HG03108 (cell line): ENCODE results near the gene ZNF775.

ENCODE experiments used
- ATAC-seq: cut with Tn5 transposase; IDR thresholded peaks from one replicate; pipeline ENCODE4 v1.9.1; 2021; ENCODE audit warnings: moderate library complexity; ENCODE audit not compliant: unreplicated experiment

ZNF775 gene

DNA sequence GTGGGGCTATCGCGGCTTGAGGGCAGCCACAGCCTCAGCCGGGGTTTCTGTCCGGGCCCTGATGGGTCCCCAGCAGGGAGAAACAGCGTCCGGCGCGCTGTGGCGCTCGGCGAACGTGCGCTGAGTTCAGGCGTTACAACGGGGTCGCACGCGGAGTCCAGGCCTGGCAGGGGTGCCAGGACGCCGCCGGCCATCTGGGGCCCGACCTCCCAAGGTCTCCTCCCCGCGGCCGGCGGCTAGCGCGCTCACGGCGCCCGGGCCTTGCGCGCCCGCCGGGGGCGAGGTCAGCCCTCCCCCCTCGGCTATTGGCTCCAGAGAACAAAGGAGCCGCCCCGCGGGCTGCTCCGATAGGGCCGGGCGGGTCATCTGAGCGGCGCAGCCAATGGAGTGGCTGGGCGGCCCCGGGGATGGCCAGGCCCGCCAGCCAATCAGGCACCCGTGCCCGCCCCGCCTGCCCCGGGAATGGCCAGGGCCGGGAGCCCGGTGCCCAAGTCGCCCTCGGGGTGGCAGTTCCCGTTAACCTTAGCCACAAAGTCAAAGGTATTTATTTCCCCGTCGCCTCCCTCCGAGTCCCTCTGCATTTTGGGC lies at the start of gene ZNF775:
TSS of gene ZNF775 (plus strand) at position 478 of the 588 bp plus-strand sequence. CDS start 9,141 bp downstream, outside the sequence.
- peak; percentile 65 for ATAC-seq

GRCh38 chr7:150329331-150330120 lies 49.6 kb upstream of the ZNF775 start:
- no peak for ATAC-seq

- ATAC-seq: no peak
Observed at GRCh38 chr7:150330211-150330885, 48.8 kb upstream of the ZNF775 start.

DNA sequence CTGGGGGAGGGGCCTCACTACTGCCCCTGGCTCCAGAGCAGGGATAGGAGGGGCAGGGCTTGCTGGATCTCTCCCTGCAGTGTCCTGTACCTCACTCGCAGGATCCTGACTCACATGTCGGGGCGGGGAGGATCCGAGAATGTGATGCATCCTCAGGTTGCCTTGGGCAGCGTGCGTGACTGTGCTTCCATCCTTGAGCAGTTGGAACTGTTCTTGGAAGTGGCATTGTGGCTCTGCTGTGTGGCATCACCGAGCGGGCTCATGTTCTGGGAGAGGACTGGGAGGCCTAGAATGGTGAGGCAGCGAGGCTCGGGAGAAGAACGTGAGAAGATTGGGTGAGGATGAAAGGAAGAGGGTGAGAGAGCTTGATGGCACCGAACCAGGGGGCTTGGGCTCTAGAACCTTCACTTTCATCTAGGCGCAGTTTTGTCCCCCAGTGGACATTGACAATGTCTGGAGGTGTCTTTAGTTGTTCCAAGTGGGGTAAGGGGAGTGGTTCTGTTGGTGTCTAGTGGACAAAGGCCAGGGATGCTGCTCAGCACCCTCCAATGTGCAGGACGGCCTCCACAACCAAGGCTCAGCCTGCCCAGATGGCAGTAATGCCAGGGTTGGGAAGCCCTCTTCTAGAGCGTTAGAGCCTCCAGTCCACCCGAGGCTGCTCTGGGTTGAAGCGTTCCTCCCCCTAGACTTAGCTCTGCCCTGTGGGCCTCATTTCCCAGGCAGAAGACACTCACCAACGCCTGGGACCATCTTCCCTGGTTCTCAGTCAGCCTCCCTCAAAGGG lies 46.1 kb upstream of the ZNF775 start:
- ATAC-seq: no peak

GRCh38 chr7:150333659-150334058 lies 45.5 kb upstream of the ZNF775 start:
- ATAC-seq: no peak

DNA sequence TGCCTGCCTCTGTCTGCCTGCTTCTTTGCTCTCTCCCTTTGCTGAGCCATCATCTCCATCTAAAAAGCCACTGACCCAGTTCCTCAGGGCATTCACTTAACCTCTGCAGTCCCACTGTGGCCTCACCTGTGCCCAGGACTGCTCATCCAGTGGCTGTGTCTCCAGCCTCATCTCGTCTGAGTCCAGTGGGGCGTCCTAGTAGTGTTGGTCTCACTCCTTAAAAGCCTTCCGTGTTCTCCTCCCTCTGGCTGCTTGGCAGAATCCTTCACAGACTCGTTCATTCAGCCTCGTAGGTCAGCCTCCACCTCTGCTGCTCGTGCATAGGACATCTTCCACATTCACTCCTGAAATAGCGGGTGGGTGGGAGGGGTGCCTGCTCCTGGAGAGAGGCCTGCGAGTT lies 45.0 kb upstream of the ZNF775 start:
- ATAC-seq: no peak

- ATAC-seq: no peak
Observed at GRCh38 chr7:150335108-150335773, 43.9 kb upstream of the ZNF775 start.

DNA sequence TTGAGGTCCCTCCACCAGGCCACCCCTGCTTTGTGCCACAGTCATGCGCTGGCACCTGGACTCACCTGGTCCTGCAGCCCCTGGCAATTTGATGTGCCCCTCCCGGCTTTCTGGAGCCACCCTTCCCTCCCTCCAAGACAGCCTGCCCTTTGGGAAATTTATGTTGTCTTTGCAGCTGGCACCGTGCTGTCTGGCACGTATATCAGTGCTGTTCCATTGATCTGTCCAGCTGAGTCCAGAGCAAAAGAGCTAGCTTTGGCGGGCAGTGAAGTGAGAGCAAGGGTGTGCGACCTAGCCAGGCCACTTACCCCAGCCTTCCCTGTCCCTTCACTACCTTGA lies 43.4 kb upstream of the ZNF775 start:
- no peak for ATAC-seq

DNA sequence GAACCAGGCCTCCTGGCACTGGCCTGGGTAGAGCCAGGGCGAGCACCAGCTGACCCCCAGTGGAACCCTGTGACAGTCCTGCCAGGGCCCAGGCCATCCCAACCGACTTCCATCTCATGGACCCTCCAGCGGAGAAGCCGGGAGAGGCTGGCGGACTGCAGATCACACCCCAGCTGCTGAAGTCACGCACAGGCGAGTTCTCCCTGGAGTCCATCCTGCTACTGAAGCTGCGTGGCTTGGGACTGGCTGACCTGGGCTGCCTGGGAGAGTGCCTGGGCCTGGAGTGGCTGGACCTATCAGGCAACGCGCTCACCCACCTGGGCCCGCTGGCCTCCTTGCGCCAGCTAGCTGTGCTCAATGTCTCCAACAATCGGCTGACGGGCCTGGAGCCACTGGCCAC lies 42.4 kb upstream of the ZNF775 start:
- no peak for ATAC-seq

- no peak for ATAC-seq
Observed at GRCh38 chr7:150337179-150337578, 42.0 kb upstream of the ZNF775 start.

GRCh38 chr7:150337659-150338081 lies 41.5 kb upstream of the ZNF775 start:
- ATAC-seq: no peak

DNA sequence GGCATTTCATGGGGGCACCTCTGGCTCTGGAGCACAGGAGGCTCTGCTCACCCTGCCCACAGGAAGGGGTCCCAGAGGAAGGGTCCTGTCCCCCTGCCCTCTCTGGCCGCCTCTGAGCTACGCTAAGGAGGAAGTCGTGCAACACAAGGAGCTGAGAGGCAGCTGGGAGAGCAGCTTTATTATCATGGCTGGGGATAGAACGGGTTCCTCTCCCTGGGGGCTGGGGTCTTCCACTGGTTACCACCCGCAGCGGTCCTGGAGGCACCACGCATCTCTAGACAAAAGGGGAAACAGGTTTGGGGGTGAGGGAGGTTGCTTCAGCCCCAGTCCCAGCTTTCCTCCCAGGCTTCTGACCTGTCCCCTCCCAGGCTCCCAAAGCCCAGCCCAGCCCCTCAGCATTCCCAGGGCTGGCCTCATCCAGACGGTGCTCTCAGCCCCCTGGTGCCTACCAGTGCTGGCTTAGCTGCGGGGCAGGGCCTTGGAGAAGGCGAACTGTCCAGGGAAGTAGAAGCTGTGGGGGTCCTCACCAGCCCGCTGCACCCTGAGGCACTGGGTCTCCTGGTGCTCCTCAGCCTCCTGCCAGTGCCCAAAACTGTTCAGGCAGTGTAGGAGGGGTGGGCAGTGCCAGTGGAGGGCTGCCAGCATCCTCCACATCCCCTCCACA lies 40.8 kb upstream of the ZNF775 start:
- no peak for ATAC-seq

GRCh38 chr7:150339409-150339809 lies 39.7 kb upstream of the ZNF775 start:
- ATAC-seq: no peak

DNA sequence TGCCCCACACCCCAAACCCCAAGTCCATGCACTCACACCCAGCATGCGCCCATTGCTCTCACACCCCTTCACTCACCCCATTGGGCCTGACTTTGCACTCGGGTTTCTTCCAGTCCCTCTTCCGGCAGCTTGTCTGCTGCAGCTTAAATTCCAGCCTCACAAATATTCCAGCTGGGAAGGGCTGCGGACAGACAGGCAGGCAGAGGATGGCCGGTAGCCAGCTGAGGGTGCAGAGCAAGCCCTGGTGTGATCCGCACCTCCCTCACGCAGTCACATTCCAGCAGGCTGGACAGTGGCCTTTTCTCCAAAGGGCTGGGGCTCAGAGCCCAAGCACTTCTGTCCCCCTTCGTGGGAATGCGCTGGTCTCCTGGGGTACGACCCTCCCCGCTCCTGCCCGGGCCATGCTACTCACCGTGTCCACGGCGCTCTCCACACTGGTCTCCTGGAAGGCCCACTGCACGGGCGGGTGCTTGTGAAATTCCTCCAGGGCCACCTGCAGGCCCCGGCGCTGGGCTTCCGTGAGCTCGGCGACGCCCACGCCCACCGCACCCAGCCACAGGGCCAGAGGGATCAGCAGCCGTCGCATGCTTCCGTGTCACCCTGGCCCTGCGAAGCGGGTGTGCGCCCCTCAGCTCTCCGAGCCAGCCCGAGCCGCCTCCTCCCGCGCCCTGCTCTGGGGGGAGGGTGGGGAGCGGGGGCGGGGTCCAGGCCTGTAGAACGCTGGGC lies 38.9 kb upstream of the ZNF775 start:
- no peak for ATAC-seq

DNA sequence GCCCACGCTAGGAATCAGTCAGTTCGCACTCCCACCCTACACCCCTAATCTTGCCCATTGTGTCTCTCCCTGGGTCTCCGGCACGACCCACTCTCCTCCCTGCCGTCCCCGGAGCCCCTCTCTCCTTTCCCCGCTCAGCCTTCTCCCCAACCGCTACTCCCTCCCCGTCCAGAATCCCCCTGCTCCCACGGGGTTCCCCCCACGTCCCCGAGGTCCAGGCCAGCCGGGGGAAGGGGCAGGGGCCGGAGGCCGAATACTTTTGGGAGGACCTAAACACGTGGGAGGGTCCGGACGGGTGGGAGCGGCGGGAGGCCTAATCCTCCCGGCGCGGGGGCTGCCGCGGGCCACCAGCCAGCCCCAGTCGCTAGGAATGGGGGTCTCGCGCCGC lies 38.3 kb upstream of the ZNF775 start:
- ATAC-seq: no peak

- ATAC-seq: no peak
Observed at GRCh38 chr7:150341263-150342120, 37.6 kb upstream of the ZNF775 start, which contains the start of gene RARRES2. Gene RARRES2, minus strand, starts transcription at chr7:150341629. Its CDS starts 1,020 bp downstream, at chr7:150340609.

DNA sequence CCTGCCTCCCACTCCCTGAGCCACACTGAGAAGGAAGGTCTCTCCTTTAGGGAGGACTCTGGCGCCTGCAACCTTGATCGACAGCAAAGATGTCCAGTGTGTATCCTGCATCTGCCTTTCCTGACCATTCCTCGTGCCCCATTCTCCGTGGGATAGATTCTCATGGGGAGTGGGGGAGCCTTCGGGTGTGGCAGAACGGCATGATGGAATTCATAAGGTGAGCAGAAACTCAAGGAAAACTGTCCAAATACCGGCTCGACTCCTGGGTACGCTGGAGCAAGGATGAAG lies 37.1 kb upstream of the ZNF775 start:
- ATAC-seq: no peak

GRCh38 chr7:150343225-150343624 lies 35.9 kb upstream of the ZNF775 start:
- ATAC-seq: no peak

- ATAC-seq: no peak
Observed at GRCh38 chr7:150344299-150344698, 34.8 kb upstream of the ZNF775 start.
